Heart right ventricle (tissue), 16 donors: ENCODE measurements around the gene SLC35F3. TPM values are rescaled to one million over a fixed set of nuclear protein-coding genes. Genes with fewer than 3 reads are reported as not detected.

ENCODE experiments used
- ATAC-seq, 8 donors: fragments of 200-7000 bp; cut with Tn5 transposase; one replicate each; pipeline ENCODE4 v1.9.1; 2020; ENCODE audit warnings: mild to moderate bottlenecking in 8 of 8, moderate library complexity in 8 of 8, moderate number of reproducible peaks in 1 of 8
- DNase-seq, 2 donors: peaks; one replicate each; pipeline ENCODE4 v3.0.0-alpha.2; 2020
- H3K27ac ChIP-seq, 10 donors: fragments of 200-600 bp; sonication (generic) in 2 of 10; one replicate each; pipeline versions ENCODE4 v1.5.0 to v1.8.0; 2020 to 2022; ENCODE audit warnings: mild to moderate bottlenecking in 3 of 10
- H3K27me3 ChIP-seq, 7 donors: fragments of 200-600 bp; one replicate each; pipeline ENCODE4 v1.8.0; 2021 to 2022; ENCODE audit warnings: mild to moderate bottlenecking in 2 of 7
- H3K36me3 ChIP-seq, 9 donors: fragments of 200-600 bp; sonication (generic) in 1 of 9; one replicate each; pipeline versions ENCODE4 v1.5.0 to v1.8.0; 2020 to 2022; ENCODE audit warnings: mild to moderate bottlenecking in 2 of 9
- H3K4me1 ChIP-seq, 9 donors: fragments of 200-600 bp; sonication (generic) in 1 of 9; one replicate each; pipeline versions ENCODE4 v1.5.0 to v1.8.0; 2020 to 2022; ENCODE audit warnings: mild to moderate bottlenecking in 4 of 9
- H3K4me3 ChIP-seq, 10 donors: fragments of 200-600 bp; sonication (generic) in 2 of 10; one replicate each; pipeline versions ENCODE4 v1.5.0 to v1.8.0; 2020 to 2022; ENCODE audit warnings: mild to moderate bottlenecking in 7 of 10, moderate library complexity in 2 of 10
- H3K9me3 ChIP-seq, 11 donors: fragments of 200-600 bp in 10 of 11; sonication (generic) in 2 of 11; one replicate each; pipeline versions ENCODE4 v1.5.0 to v1.8.0; 2013 to 2022; ENCODE audit warnings: mild to moderate bottlenecking in 2 of 11, control low read depth in 1 of 11, moderate library complexity in 1 of 11
- CTCF ChIP-seq, 9 donors: fragments of 200-600 bp; sonication (generic) in 2 of 9; IDR thresholded peaks; one replicate each; pipeline versions ENCODE4 v1.5.0 to v1.8.0; 2021 to 2022; ENCODE audit warnings: antibody characterized with exemption in 9 of 9, mild to moderate bottlenecking in 5 of 9, moderate library complexity in 1 of 9
- WGBS, 2 donors: extraction: QIAGEN DNeasy Blood & Tissue Kit; methylation state at CpG; one replicate each; pipeline ENCODE4 v1.1.7; 2013; ENCODE audit warnings: inconsistent platforms in 1 of 2; 5-methylcytosine and 5-hydroxymethylcytosine counted together
- intact Hi-C, 10 donors: fragments of 100-400 bp; cut with DNase I; formaldehyde crosslinking; loops; one replicate each; pipeline versions ENCODE4 v1.11.1 to v1.14.2; 2022
- polyA plus RNA-seq, 2 donors: library from polyadenylated mRNA; stranded (reverse); fragments of 200-250 nt; gene quantifications; one replicate each; pipeline ENCODE4 v1.2.3, GENCODE V29; 2013
- total RNA-seq, 10 donors: library from RNA; stranded (reverse); fragmentation: NEBNext Ultra II Directional in 3 of 10; extraction: Animal tissue kit (Norgen Biotek cat#: 25700) in 3 of 10; gene quantifications; one replicate each; pipeline versions ENCODE4 v1.2.1 to v1.2.4, GENCODE V29; 2021 to 2023
- donor health status: Arrhythmogenic right ventricular cardiomyopathy.
- donor health status: ischemic (EF 13 %, LVEDD 7.1; RV severe dilation, severe dysfunction).
- donor health status: healthy with polysubstance abuse.
- donor health status: DM: no; HTN: yes; CAD: no.
- donor health status: DM: no; HTN: no; CAD: no.
- donor health status: ischemic (EF 25% LVEDD 6.9; RV normal size, moderate dysfunction).
- donor health status: ischemic (EF 25% LVEDD 5.7; RV mildly dilated, moderate dysfunction).
- donor health status: healthy.
- donor health status: DM: yes; HTN: yes; CAD: no.
- donor health status: Ischemic cardiomyopathy.
- donor health status: ischemic (EF 35%, LVEDD 5.7; RV mildly dilated, moderate dysfunction).
- donor health status: nonischemic (EF 11% LVEDD 7.7; RV severe dilation, severe dysfunction).
- donor health status: DM: yes; HTN: yes; CAD: no.
- donor health status: PGD.
- donor health status: ischemic (EF 29% LVEDD 5.4; RV normal size, mild dysfunction).
- donor health status: nonischemic (EF 23%, LVEDD 6.1; RV moderate dilation, normal function).

The SLC35F3 gene
- total and polyA plus RNA-seq, 12 donors = 0.04 to 0.09 (median 0.09) TPM; not detected in 9

GRCh38 chr1:234154320-234155251 lies 250.1 kb downstream of the SLC35F3 start:
- intact Hi-C loops = loop anchor here in 7 of 10 donors (2.0 to 10.0 kb wide), 4 partner anchors 150 to 160 kb away; no protein-coding TSS in a partner anchor
- TF ChIP-seq CTCF (IDR thresholded peaks at IDR 0.05) = peak; percentile 42 to 88 (median 73)
- peak in 1 of 8 donors; percentile 33 for ATAC-seq
- H3K36me3 ChIP-seq = no peaks in the 10 kb centered on the region
- H3K4me3 ChIP-seq = no peak overlapping the region
- no peak overlapping the region for H3K27ac ChIP-seq
- no peaks in the 10 kb centered on the region for H3K4me1 ChIP-seq
- H3K27me3 ChIP-seq = peaks cover 0 to 10% (median 2%) of the 10 kb centered on the region in 7 donors
- DNase-seq = peak in 1 of 2 donors; percentile 14
- H3K9me3 ChIP-seq = no peaks in the 10 kb centered on the region
- 35 to 36% methylated on average over 7 of the region's 7 CpGs for WGBS, 2 donors

- Histone ChIP-seq H3K4me3 (no peak overlapping the region), H3K9me3 (no peaks in the 10 kb centered on the region), H3K4me1 (no peaks in the 10 kb centered on the region), H3K27me3 (peaks cover 0 to 22% (median 4%) of the 10 kb centered on the region in 7 donors), H3K36me3 (no peaks in the 10 kb centered on the region), H3K27ac (no peak overlapping the region)
- no peak for DNase-seq
- ATAC-seq = no peak
- no peak for TF ChIP-seq CTCF (IDR thresholded peaks at IDR 0.05)
- intact Hi-C loops = loop anchor here in 1 of 10 donors (10.0 kb wide), 1 partner anchor 152 kb away; no protein-coding TSS in a partner anchor
Measured at GRCh38 chr1:234162661-234163060, 258.2 kb downstream of the SLC35F3 start.

GRCh38 chr1:234163267-234163919 lies 258.9 kb downstream of the SLC35F3 start:
- peaks cover 0 to 27% (median 4%) of the 10 kb centered on the region in 7 donors for H3K27me3 ChIP-seq
- intact Hi-C loops = loop anchor here in 1 of 10 donors (10.0 kb wide), 1 partner anchor 151 kb away; no protein-coding TSS in a partner anchor
- DNase-seq (no peak), ATAC-seq (peak in 2 of 8 donors; percentile 21 to 55)
- TF ChIP-seq CTCF (IDR thresholded peaks at IDR 0.05) = no peak
- H3K27ac ChIP-seq = no peak overlapping the region
- H3K4me1 ChIP-seq = no peaks in the 10 kb centered on the region
- no peak overlapping the region for H3K4me3 ChIP-seq
- H3K9me3 ChIP-seq = no peaks in the 10 kb centered on the region
- no peaks in the 10 kb centered on the region for H3K36me3 ChIP-seq
- whole genome bisulfite sequencing, 2 donors = 51 to 54% methylated on average over 6 of the region's 6 CpGs

- TF ChIP-seq CTCF (IDR thresholded peaks at IDR 0.05) = no peak
- Histone ChIP-seq H3K27ac (no peak overlapping the region), H3K4me1 (no peaks in the 10 kb centered on the region), H3K36me3 (no peaks in the 10 kb centered on the region), H3K9me3 (no peaks in the 10 kb centered on the region), H3K27me3 (peaks cover 0 to 29% (median 4%) of the 10 kb centered on the region in 7 donors), H3K4me3 (no peak overlapping the region)
- WGBS, 2 donors = 50 to 58% methylated on average over 5 of the region's 5 CpGs
- no peak for ATAC-seq
- DNase-seq = no peak
- intact Hi-C loops = loop anchor here in 1 of 10 donors (10.0 kb wide), 1 partner anchor 151 kb away; no protein-coding TSS in a partner anchor
Measured at GRCh38 chr1:234164098-234164709, 259.7 kb downstream of the SLC35F3 start.
